Stimulated activated CD8-positive, alpha-beta memory T cell treated with anti-CD3 and anti-CD28 coated beads, Interleukin-7, amount 100 ng/mL, for 48 hours (primary cell): Measurements from ENCODE around the gene RBL1.
A peak's percentile ranks its signal among the peaks of the same experiment; 100 is the strongest.
"Not testable (repeated sequence)": the region's sequence is repeated elsewhere in the genome, so short reads cannot be mapped to it uniquely, and the experiment has no call there.

Experiments used
- DNase-seq, 2 donors: peaks; one replicate each; pipeline ENCODE4 v3.0.0-alpha.2; 2020; ENCODE audit warnings: low read depth in 1 of 2; ENCODE audit errors: extremely low read depth in 1 of 2

Gene RBL1

GRCh38 chr20:36998652-36999051 is 97.1 kb downstream of the RBL1 start:
- no peak for DNase-seq

DNA sequence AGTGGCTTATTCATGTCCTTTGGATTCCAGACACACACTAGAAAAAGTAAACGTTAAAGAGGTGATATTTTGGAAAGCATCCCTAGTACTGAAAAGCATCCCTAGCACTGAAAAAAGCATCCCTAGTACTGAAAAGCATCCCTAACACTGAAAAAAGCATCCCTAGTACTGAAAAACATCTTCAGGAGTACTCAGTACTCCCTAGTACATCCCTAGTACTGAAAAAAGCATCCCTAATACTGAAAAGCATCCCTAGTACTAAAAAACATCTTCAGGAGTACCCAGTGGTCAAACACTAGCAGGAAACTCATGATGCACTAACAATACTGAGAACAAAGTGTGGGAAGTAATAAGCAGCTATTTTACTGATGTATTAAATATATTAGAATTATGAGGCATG is 98.7 kb downstream of the RBL1 start:
- DNase-seq, result no peak

DNA sequence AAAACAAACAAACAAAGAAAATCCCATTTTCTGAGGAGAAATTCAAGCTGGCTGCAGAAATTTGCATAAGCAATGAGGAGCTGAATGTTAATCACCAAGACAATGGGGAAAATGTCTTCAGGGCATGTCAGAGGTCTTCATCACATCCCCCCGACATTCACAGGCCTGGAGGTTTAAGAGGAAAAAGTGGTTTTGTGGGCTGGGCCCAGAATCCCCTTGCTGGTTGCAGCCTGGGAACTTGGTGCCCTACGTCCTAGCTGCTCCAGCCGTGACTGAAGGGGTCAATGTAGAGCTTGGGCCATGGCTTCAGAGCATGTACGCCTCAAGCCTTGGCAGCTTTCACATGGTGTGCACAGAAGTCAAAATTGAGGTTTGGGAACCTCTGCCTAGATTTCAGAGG is 101.6 kb downstream of the RBL1 start:
- DNase-seq, result not testable (repeated sequence)

- DNase-seq, result no peak
Measured at GRCh38 chr20:36992802-36993334, 102.9 kb downstream of the RBL1 start.

DNA sequence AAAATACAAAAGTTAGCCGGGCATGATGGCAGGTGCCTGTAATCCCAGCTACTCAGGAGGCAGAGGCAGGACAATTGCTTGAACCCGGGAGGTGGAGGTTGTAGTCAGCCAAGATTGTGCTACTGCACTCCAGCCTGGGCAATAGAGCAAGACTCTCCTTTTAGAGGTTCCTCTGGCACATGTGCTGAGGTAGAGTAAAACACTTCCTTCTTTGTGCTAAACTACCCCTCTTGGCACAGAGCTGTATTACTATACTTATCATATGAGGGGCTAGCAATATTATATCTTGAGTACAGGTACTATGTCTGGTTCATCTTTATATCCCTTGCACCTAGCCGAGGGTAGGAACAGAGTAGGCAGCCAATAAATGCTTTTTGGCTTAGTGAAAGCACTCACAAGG is 104.1 kb downstream of the RBL1 start:
- no peak for DNase-seq

- DNase-seq, result no peak
Measured at GRCh38 chr20:36989797-36990196, 106.0 kb downstream of the RBL1 start.

DNA sequence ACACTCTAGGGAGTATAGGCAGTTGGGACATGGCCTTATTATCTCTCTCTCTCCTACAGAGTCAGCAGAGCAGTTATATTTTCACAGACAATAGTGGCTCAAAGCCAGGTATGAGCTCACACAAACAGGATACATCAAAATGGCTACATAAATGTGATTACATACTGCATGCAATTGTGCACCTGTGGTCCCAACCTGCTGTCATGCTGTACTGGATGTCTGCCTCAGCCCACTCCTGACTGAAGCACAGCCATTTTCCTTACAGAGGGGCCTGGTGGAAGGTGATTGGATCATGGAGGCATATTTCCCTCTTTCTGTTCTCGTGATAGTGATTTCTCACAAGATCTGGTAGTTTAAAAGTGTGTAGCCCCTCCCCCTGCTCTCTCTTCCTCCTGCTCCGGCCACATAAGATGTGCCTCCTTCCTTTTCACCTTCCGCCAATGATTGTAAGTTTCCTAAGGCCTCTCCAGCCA is 107.3 kb downstream of the RBL1 start:
- no peak for DNase-seq

GRCh38 chr20:36984257-36984638 is 111.5 kb downstream of the RBL1 start:
- no peak for DNase-seq

GRCh38 chr20:36975099-36975818 is 120.5 kb downstream of the RBL1 start:
- peak in 1 of 2 donors; percentile 23 for DNase-seq

- no peak for DNase-seq
Measured at GRCh38 chr20:36974660-36975059, 121.1 kb downstream of the RBL1 start.

DNA sequence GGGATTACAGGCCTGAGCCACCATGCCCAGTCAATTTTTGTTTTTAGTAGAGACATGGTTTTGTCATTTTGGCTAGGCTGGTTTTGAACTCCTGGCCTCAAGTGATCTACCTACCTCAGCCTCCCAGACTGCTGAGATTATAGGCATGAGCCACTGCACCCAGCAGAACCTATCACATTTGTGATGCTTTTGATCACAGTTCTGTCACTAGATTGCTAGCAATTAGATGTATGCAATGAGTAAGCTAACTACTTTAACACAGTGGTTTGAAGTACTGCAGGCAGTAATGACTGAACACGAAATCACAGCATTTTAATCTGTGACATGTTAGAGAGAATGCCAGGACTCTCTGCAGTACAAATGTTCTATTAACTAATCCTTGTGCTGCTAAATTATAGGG is 124.7 kb downstream of the RBL1 start:
- no peak for DNase-seq

- DNase-seq, result no peak
Measured at GRCh38 chr20:36969478-36970186, 126.2 kb downstream of the RBL1 start.

DNA sequence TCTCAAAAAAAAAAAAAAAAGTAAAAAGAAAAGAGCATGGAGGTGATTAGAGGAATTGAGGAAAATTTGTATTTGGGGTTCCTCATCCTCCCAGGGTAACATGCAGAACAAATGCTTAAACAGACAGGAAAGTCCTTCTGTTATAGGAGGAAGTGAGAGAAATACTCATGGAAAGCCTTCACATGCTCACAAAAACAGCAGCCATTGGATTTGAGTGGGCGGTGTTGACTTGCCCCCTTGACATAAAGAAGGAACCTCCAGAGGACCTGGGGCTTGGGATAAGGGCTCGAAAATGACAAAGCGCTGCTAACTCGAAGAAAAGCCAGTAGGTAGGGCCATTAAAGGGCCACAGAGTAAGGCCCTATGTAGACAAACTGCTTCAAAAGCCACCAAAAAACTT is 126.7 kb downstream of the RBL1 start:
- DNase-seq, result no peak

- no peak for DNase-seq
Measured at GRCh38 chr20:36967636-36968035, 128.2 kb downstream of the RBL1 start.

- not testable (repeated sequence) for DNase-seq
Measured at GRCh38 chr20:36966965-36967364, 128.8 kb downstream of the RBL1 start.

- not testable (repeated sequence) for DNase-seq
Measured at GRCh38 chr20:36962354-36962941, 133.3 kb downstream of the RBL1 start.

DNA sequence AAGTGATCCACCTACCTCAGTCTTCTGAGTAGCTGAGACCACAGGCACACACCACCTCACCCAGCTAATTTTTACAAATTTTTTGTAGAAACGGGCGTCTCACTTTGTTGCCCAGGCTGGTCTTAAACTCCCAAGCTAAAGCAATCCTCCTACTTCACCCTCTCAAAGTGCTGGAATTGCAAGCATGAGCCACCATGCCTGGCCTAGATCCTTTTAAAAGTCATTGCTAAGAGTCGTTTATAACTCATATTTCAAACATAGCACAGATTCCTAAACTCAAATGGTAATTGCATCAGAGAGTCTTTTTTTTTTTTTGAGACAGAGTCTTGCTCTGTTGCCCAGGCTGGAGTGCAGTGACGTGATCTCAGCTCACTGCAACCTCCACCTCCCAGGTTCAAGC is 136.6 kb downstream of the RBL1 start:
- no peak for DNase-seq

DNA sequence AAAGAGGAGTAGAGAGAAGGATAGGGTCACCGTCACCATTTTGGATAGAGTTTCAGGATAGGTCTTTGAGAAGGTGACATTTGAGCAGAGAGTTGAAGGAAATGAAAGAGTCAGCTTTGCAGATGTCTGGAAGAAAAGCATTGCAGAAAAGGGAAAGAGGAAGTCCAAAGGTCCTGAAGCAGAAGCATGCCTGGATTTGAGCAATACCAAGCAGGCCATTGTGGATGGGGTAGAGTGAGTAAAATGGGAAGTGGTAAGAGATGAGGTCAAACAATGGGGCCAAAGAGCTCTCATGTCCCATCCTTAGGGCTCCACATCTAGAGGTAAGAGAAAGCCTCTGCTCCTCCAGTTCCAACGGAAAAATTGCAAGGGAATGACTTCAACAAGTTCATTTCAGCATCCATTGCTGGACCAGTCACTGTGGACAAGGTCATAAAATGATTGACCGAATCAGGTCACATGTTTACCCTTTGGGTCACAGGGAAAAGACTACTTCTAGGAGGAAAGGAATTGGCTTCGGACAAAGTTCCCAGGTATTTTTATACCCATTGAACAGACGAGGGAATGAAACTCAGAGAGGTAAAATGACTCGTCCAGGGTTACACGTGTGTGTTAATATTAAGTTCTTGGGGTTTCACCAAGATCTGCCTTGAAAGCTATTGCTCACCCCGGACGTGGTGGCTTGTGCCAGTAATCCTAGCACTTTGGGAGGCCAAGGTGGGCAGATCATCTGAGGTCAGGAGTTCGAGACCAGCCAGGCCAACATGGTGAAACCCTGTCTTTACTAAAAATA is 137.7 kb downstream of the RBL1 start:
- DNase-seq, result no peak

DNA sequence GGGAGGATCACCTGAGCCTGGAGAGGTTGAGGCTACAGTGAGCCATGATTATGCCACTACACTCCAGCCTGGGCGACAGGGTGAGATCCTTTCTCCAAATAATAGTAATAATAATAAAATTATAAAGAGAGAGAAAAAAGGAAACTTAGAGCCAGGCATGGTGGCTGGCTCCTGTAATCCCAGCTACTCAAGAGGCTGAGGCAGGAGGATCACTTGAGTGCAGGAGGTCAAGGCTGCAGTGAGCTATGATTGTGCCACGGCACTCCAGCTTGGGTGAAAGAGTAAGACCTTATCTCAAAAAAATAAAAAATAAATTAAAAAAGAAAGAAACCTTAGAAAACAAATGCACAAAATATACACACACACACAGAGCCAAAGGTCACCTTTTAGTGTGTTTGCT is 139.1 kb downstream of the RBL1 start:
- no peak for DNase-seq

DNA sequence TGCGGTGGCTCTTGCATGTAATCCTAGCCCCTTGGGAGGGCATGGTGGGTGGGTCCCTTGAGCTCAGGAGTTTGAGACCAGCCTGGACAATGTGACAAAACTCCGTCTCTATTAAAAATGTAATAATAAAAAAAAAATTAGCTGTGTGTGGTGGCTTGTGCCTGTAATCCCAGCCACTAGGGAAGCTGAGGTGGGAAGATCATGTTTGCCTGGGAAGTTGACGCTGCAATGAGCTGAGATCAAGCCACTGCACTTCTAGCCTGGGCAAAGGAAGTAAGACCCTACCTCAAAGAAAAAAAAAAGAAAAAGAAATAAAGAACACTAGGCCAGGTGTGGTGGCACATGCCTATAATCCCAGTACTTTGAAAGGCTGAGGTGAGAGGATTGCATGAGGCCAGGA is 139.8 kb downstream of the RBL1 start:
- no peak for DNase-seq
